ENCODE data around the gene TFAP2E. TPM values are rescaled to one million over a fixed set of nuclear protein-coding genes. Genes with fewer than 3 reads are reported as not detected.

TFAP2E gene
- total RNA-seq, 2 donors from 2014 or later, result 0.67 to 1.1 TPM

- DNase-seq, result no peak
- H3K27ac ChIP-seq, result peak overlapping the region; percentile 23
Observed at GRCh38 chr1:35539073-35539823, 33.9 kb upstream of the TFAP2E start.

GRCh38 chr1:35539824-35540261, 33.3 kb upstream of the TFAP2E start:
- no peak for DNase-seq
- H3K27me3 ChIP-seq, result no peaks in the 10 kb centered on the region
- H3K27ac ChIP-seq, result no peak overlapping the region
- no peak overlapping the region for H3K9ac ChIP-seq (ENCODE audit: low read depth in 2 of 2, low read length in 2 of 2)
- no peaks in the 10 kb centered on the region for H3K4me1 ChIP-seq
- intact Hi-C loops (cut with DNase I), result no loop called here
- H3K4me3 ChIP-seq, result no peak overlapping the region
- H3K36me3 ChIP-seq, result no peaks in the 10 kb centered on the region
- TF ChIP-seq, protein P1, sequence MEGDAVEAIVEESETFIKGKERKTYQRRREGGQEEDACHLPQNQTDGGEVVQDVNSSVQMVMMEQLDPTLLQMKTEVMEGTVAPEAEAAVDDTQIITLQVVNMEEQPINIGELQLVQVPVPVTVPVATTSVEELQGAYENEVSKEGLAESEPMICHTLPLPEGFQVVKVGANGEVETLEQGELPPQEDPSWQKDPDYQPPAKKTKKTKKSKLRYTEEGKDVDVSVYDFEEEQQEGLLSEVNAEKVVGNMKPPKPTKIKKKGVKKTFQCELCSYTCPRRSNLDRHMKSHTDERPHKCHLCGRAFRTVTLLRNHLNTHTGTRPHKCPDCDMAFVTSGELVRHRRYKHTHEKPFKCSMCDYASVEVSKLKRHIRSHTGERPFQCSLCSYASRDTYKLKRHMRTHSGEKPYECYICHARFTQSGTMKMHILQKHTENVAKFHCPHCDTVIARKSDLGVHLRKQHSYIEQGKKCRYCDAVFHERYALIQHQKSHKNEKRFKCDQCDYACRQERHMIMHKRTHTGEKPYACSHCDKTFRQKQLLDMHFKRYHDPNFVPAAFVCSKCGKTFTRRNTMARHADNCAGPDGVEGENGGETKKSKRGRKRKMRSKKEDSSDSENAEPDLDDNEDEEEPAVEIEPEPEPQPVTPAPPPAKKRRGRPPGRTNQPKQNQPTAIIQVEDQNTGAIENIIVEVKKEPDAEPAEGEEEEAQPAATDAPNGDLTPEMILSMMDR (IDR thresholded peaks at IDR 0.05), result no peak
- no peaks in the 10 kb centered on the region for H3K9me3 ChIP-seq

More at GRCh38 chr1:35539073-35539823, 33.9 kb upstream of the TFAP2E start:
- H3K9me3 ChIP-seq, result no peaks in the 10 kb centered on the region
- no peak overlapping the region for H3K9ac ChIP-seq (ENCODE audit: low read depth in 2 of 2, low read length in 2 of 2)
- TF ChIP-seq, protein P1 (IDR thresholded peaks at IDR 0.05), result no peak
- intact Hi-C loops (cut with DNase I), result no loop called here
- H3K4me1 ChIP-seq, result no peaks in the 10 kb centered on the region
- H3K27me3 ChIP-seq, result no peaks in the 10 kb centered on the region
- no peaks in the 10 kb centered on the region for H3K36me3 ChIP-seq
- H3K4me3 ChIP-seq, result no peak overlapping the region

DNA sequence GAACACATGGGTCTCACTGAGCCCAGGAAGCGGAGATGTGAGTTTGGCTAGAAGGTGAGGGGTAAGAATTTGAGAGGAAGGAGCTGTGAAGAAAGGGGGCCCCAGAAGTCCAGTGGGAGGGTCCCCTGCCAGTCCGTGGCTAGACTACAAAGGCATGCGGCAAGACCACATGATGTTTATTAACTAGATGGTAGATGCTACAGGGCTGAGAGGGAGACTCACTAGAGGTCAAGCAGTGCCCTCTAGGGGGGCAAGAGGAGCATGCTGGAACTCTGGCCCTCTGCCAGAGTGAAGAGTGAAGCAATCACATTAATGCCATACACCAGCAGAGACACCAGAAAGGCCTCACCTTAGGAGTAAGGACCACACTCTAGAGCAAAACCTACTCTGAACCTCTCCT, 28.1 kb upstream of the TFAP2E start:
- no peak for DNase-seq
- intact Hi-C loops (cut with DNase I), result no loop called here
- no peaks in the 10 kb centered on the region for H3K36me3 ChIP-seq
- H3K27me3 ChIP-seq, result no peaks in the 10 kb centered on the region
- H3K9ac ChIP-seq (ENCODE audit: low read depth in 2 of 2, low read length in 2 of 2), result no peak overlapping the region
- H3K9me3 ChIP-seq, result no peaks in the 10 kb centered on the region
- H3K4me3 ChIP-seq, result no peak overlapping the region
- H3K27ac ChIP-seq, result no peak overlapping the region
- TF ChIP-seq, protein P1 (IDR thresholded peaks at IDR 0.05), result no peak
- no peaks in the 10 kb centered on the region for H3K4me1 ChIP-seq

DNA sequence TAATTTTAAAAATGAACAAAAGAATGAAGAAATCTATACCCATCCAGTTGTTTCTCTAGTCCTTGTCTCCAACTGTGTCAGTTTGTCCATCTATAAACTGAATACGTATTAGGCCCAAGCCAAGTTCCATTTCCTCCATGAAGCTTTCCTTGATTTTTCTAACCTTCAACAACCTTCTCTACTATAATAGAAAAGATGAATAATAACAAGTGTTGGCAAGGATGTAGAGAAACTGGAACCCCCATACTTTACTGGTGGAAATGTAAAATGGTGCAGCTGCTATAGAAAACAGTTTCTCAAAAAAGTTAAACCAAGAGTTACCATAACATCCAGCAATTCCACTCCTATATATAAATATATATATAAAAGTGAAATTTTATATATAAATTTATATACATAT, 26.5 kb upstream of the TFAP2E start:
- no peaks in the 10 kb centered on the region for H3K9me3 ChIP-seq
- TF ChIP-seq, protein P1 (IDR thresholded peaks at IDR 0.05), result no peak
- intact Hi-C loops (cut with DNase I), result no loop called here
- peaks cover 3% of the 10 kb centered on the region for H3K36me3 ChIP-seq
- no peak overlapping the region for H3K9ac ChIP-seq (ENCODE audit: low read depth in 2 of 2, low read length in 2 of 2)
- no peak for DNase-seq
- no peak overlapping the region for H3K4me3 ChIP-seq
- no peaks in the 10 kb centered on the region for H3K4me1 ChIP-seq
- no peak overlapping the region for H3K27ac ChIP-seq
- no peaks in the 10 kb centered on the region for H3K27me3 ChIP-seq

GRCh38 chr1:35553851-35554250, 19.3 kb upstream of the TFAP2E start:
- Histone ChIP-seq H3K4me3 (no peak overlapping the region), H3K9me3 (no peaks in the 10 kb centered on the region), H3K27me3 (no peaks in the 10 kb centered on the region), H3K36me3 (peaks cover 9% of the 10 kb centered on the region), H3K27ac (no peak overlapping the region), H3K9ac (ENCODE audit: low read depth in 2 of 2, low read length in 2 of 2) (no peak overlapping the region), H3K4me1 (no peaks in the 10 kb centered on the region)
- DNase-seq, result no peak
- intact Hi-C loops (cut with DNase I), result no loop called here
- TF ChIP-seq, protein P1 (IDR thresholded peaks at IDR 0.05), result no peak
